Thymus (tissue), 11 donors: ENCODE results near the gene SATB2. TPM values are rescaled to one million over a fixed set of nuclear protein-coding genes. Genes with fewer than 3 reads are reported as not detected.

ENCODE experiments used
- DNase-seq, 9 donors: peaks; one replicate each; pipeline ENCODE4 v3.0.0-alpha.2; 2013; ENCODE audit warnings: low spot score in 9 of 9, low read depth in 6 of 9, missing footprints in 1 of 9
- H3K27ac ChIP-seq, 2 donors: one replicate each; pipeline ENCODE4 v1.5.1; 2013; ENCODE audit warnings: control low read depth in 1 of 2, low read depth in 1 of 2, low read length in 1 of 2, mild to moderate bottlenecking in 1 of 2, moderate library complexity in 1 of 2
- H3K27me3 ChIP-seq, 2 donors: one replicate each; pipeline ENCODE4 v1.5.1; 2013; ENCODE audit warnings: low read length in 1 of 2; ENCODE audit not compliant: control insufficient read depth in 2 of 2, insufficient read depth in 1 of 2
- H3K36me3 ChIP-seq, 2 donors: one replicate each; pipeline ENCODE4 v1.5.1; 2013; ENCODE audit warnings: low read length in 1 of 2, mild to moderate bottlenecking in 1 of 2, moderate library complexity in 1 of 2; ENCODE audit not compliant: control insufficient read depth in 2 of 2, insufficient read depth in 2 of 2
- H3K4me1 ChIP-seq, 2 donors: one replicate each; pipeline ENCODE4 v1.5.1; 2013; ENCODE audit warnings: low read length in 2 of 2; ENCODE audit not compliant: control insufficient read depth in 2 of 2, insufficient read depth in 2 of 2
- H3K4me3 ChIP-seq, 2 donors: one replicate each; pipeline ENCODE4 v1.5.1; 2013; ENCODE audit warnings: low read length in 2 of 2, control low read depth in 1 of 2, mild to moderate bottlenecking in 1 of 2
- H3K9me3 ChIP-seq, 2 donors: one replicate each; pipeline ENCODE4 v1.5.1; 2013; ENCODE audit warnings: low read length in 1 of 2, mild to moderate bottlenecking in 1 of 2; ENCODE audit not compliant: control insufficient read depth in 2 of 2, insufficient read depth in 1 of 2
- WGBS: extraction: QIAGEN DNeasy Blood & Tissue Kit; methylation state at CpG from one replicate; pipeline ENCODE4 v1.1.7; 2013; 5-methylcytosine and 5-hydroxymethylcytosine counted together
- polyA plus RNA-seq: library from polyadenylated mRNA; stranded (reverse); fragments of 200-250 nt; gene quantifications from one replicate; pipeline ENCODE4 v1.2.3, GENCODE V29; 2013
- total RNA-seq: library from RNA; stranded (reverse); fragments of 120-200 nt; gene quantifications from one replicate; pipeline ENCODE4 v1.2.4, GENCODE V29; 2013
- donor health status: healthy.

Gene SATB2
- total and polyA plus RNA-seq, 2 donors = 0.38 to 0.73 TPM

DNA sequence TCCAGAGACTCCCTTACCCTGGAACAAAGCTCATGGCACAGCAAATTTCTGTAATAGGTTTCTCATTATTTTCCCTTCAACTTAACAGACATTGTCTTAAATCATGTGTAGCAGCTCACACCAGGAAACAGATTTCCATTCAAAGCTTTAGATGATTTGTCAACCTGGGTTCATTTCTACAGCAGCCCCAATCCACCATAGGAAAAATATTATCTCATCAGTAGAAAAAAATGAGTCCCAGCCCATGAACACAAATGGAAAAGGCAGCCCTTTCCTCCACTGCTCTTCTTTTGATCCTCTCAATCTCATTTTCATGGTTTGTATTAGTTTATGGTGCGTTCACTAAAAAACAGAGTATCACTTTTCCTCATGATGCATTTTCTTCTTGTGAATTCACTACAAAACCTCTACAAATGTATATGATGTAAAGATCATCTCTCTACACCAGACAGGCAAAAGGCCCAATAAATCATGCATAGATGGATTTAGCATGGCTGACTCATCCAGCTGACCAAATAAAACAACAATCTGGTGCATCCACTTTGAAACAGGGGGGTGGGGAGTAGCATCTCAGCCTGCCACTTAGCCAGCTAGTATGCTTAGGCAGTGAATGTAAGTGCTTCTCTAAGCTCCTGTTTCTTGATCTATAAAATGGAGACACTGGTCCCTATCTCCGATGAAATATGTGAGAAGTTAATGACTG lies 78.6 kb downstream of the SATB2 start:
- Histone ChIP-seq H3K36me3 (no peaks in the 10 kb centered on the region), H3K9me3 (no peaks in the 10 kb centered on the region), H3K4me3 (no peak overlapping the region), H3K4me1 (no peaks in the 10 kb centered on the region), H3K27ac (no peak overlapping the region), H3K27me3 (peaks cover 0 to 7% of the 10 kb centered on the region in 2 donors)
- WGBS = 96% methylated on average over 2 of the region's 2 CpGs
- no peak for DNase-seq

GRCh38 chr2:199370150-199370780 lies 87.5 kb downstream of the SATB2 start:
- H3K4me3 ChIP-seq = no peak overlapping the region
- no peak overlapping the region for H3K27ac ChIP-seq
- no peaks in the 10 kb centered on the region for H3K27me3 ChIP-seq
- H3K36me3 ChIP-seq = no peaks in the 10 kb centered on the region
- H3K4me1 ChIP-seq = no peaks in the 10 kb centered on the region
- no peak for DNase-seq
- no peaks in the 10 kb centered on the region for H3K9me3 ChIP-seq
- WGBS = 86% methylated on average over 6 of the region's 6 CpGs

- no peaks in the 10 kb centered on the region for H3K4me1 ChIP-seq
- no peak for DNase-seq
- no peaks in the 10 kb centered on the region for H3K36me3 ChIP-seq
- no peaks in the 10 kb centered on the region for H3K9me3 ChIP-seq
- 16% methylated on average over 2 of the region's 2 CpGs for WGBS
- no peak overlapping the region for H3K4me3 ChIP-seq
- H3K27ac ChIP-seq = no peak overlapping the region
- no peaks in the 10 kb centered on the region for H3K27me3 ChIP-seq
Observed at GRCh38 chr2:199366406-199366805, 91.3 kb downstream of the SATB2 start.

DNA sequence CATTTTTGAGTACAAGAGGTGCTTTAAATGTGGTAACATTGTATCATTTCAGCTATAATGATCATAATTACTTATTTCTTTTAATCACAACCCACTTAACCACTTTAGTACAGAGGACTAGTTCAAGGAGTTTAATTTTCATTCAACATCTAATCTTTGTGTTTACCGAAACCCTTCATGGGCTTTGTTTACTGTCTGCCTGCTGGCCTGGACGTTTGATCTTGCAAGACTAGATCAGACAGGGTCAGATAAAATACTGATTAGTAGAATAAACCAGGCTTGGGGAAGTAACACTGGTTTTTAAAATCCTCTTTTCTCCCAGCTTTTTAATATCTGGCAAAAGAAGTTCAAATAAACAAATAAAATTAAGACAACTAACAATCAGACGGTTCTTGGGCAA lies 93.6 kb downstream of the SATB2 start:
- no peaks in the 10 kb centered on the region for H3K27me3 ChIP-seq
- H3K4me3 ChIP-seq = no peak overlapping the region
- no peak for DNase-seq
- no peaks in the 10 kb centered on the region for H3K9me3 ChIP-seq
- WGBS = 88% methylated on average over 3 of the region's 3 CpGs
- no peak overlapping the region for H3K27ac ChIP-seq
- H3K36me3 ChIP-seq = no peaks in the 10 kb centered on the region
- H3K4me1 ChIP-seq = no peaks in the 10 kb centered on the region

DNA sequence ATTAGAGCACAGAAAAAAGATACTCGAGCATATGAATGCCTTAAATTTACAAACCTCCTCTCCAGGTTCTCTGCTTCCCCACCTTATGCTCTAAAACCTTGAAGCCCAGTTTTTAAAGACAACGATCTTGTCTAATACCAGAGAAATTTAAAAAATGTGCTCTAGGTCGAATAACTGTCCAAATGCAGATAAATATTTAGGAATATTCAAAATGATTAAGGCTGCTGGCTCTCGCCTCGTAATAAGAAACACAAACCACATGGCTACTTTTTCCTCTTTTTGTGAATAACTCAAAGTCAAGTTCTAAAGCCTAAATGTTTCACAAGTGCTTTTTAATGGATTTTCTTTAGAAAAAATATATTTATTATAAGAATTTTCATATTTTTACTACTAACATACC lies 101.3 kb downstream of the SATB2 start:
- H3K4me1 ChIP-seq = no peaks in the 10 kb centered on the region
- no peaks in the 10 kb centered on the region for H3K36me3 ChIP-seq
- no peak for DNase-seq
- H3K9me3 ChIP-seq = no peaks in the 10 kb centered on the region
- H3K27ac ChIP-seq = no peak overlapping the region
- 89% methylated on average over 5 of the region's 5 CpGs for WGBS
- H3K4me3 ChIP-seq = no peak overlapping the region
- H3K27me3 ChIP-seq = no peaks in the 10 kb centered on the region

DNA sequence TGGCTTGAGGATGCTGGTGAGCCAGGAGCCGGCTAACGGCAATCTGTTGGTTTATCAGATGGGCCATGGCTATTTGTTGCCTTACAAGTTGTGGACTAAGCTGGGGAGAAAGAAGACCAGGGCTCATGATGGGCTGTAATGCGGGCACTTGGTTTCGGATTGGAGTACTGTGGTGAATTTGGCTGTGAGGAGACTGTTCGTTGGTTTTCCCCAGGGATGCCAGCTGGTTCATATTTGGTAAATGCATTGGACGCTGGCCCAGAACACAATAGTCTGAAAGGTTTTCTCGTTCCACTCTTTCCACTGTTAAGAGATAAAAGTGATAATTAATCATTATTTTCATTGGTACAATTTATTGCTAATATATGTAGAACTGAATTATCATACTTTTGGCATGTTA lies 108.9 kb downstream of the SATB2 start:
- 96% methylated on average over 7 of the region's 7 CpGs for WGBS
- Histone ChIP-seq H3K9me3 (no peaks in the 10 kb centered on the region), H3K4me1 (no peaks in the 10 kb centered on the region), H3K27ac (no peak overlapping the region), H3K27me3 (no peaks in the 10 kb centered on the region), H3K4me3 (no peak overlapping the region), H3K36me3 (no peaks in the 10 kb centered on the region)
- no peak for DNase-seq

DNA sequence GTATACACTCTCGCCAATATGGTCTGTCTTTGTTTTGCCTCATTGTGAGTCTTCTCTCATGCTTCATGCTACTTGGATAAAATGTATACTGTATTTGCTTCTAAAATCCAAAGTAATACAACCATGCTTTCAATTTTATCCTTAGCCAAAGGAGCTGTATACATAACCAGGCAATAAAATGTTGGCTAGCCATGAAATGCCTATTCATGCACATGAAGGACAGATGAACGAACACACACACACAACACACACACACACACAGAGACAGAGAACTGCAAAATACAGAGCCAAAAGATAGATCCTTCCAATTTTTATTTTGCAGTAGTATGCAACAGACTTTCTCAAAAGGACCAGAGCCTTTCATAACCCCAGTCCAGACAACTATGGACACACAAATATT lies 113.7 kb downstream of the SATB2 start:
- Histone ChIP-seq H3K4me3 (no peak overlapping the region), H3K9me3 (no peaks in the 10 kb centered on the region), H3K4me1 (no peaks in the 10 kb centered on the region), H3K36me3 (no peaks in the 10 kb centered on the region), H3K27me3 (no peaks in the 10 kb centered on the region), H3K27ac (no peak overlapping the region)
- no peak for DNase-seq
- 95% methylated on average over 2 of the region's 2 CpGs for WGBS

- no peak for DNase-seq
- Histone ChIP-seq H3K4me3 (no peak overlapping the region), H3K27ac (no peak overlapping the region), H3K27me3 (no peaks in the 10 kb centered on the region), H3K9me3 (no peaks in the 10 kb centered on the region), H3K4me1 (no peaks in the 10 kb centered on the region), H3K36me3 (no peaks in the 10 kb centered on the region)
- WGBS = 91% methylated on average over 1 of the region's 1 CpG
Observed at GRCh38 chr2:199342334-199342733, 115.4 kb downstream of the SATB2 start.

GRCh38 chr2:199341123-199341522 lies 116.6 kb downstream of the SATB2 start:
- H3K27me3 ChIP-seq = no peaks in the 10 kb centered on the region
- no peaks in the 10 kb centered on the region for H3K4me1 ChIP-seq
- H3K27ac ChIP-seq = no peak overlapping the region
- DNase-seq = no peak
- no peaks in the 10 kb centered on the region for H3K9me3 ChIP-seq
- H3K4me3 ChIP-seq = no peak overlapping the region
- no peaks in the 10 kb centered on the region for H3K36me3 ChIP-seq
- 79% methylated on average over 3 of the region's 3 CpGs for WGBS
